HT1080 (cell line): ENCODE results near the gene PRR16. TPM values are rescaled to one million over a fixed set of nuclear protein-coding genes. Genes with fewer than 3 reads are reported as not detected.
"Not testable (repeated sequence)": the region's sequence is repeated elsewhere in the genome, so short reads cannot be mapped to it uniquely, and the experiment has no call there.

Experiments used
- DNase-seq: peaks from one replicate; pipeline ENCODE4 v3.0.0-alpha.2; 2015; ENCODE audit warnings: low read depth
- polyA plus RNA-seq, 2 experiments: library from polyadenylated mRNA; depleted of rRNA; stranded (reverse); fragments of >200 nt; gene quantifications; 2 replicates each; pipeline ENCODE4 v1.2.3, GENCODE V29; 2015
- total RNA-seq: library from RNA; depleted of rRNA; stranded (reverse); fragments of >200 nt; shearing (Covaris generic); gene quantifications from 2 replicates; pipeline ENCODE4 v1.2.3, GENCODE V29; 2014; rRNA removed

The PRR16 gene
- total RNA-seq: 0.77 and 2.1 TPM in 2 replicates
- 3.1 and 4.6 TPM in 2 replicates for polyA plus RNA-seq (2015; cell fraction: cytosol; rRNA removed)
- polyA plus RNA-seq (2015; cell fraction: nucleus; rRNA removed): 0.37 and 1.6 TPM in 2 replicates

- DNase-seq: peak; percentile 63
Observed at GRCh38 chr5:120463991-120464626, at the start of gene PRR16. PRR16 (plus strand) TSS chr5:120464300.

DNA sequence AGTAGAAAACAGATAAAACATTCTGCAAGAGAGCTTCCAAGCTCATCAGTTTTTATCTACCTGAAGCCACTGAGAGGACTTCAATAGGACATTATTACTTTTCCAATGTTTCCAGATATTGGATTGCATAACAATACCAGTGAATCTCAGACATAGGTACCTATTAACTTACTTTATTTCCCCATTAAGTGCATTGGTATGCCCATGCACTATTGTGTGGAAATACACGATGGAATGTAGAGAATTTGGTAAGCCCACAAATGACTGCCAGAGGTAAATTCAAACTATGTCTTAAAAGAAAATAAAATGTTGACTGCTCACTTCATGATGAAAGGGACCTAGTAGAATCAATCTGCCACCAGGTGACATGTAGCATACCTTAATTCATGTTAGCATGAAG lies 48.1 kb upstream of the PRR16 start:
- DNase-seq: no peak

DNA sequence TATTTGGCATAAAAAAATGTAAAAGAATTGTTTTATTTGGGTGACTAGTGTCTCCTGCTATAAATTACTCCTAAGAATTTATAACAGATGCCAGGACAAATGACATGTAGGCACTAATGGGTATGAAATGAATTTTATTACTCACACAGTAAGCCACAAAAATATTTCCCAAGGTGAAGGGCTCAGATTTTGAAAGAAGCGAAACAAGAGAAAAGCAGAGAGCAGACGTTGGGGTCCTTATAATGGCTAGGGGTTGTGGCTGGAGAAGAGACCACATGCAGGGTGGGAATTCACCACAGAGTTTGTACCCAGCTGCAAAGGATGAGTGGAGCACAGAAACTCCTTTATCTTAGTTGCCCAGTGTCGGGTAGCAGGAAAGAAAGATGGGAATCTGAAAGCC lies 45.0 kb upstream of the PRR16 start:
- DNase-seq: no peak

- not testable (repeated sequence) for DNase-seq
Observed at GRCh38 chr5:120426633-120427275, 37.3 kb upstream of the PRR16 start.

DNA sequence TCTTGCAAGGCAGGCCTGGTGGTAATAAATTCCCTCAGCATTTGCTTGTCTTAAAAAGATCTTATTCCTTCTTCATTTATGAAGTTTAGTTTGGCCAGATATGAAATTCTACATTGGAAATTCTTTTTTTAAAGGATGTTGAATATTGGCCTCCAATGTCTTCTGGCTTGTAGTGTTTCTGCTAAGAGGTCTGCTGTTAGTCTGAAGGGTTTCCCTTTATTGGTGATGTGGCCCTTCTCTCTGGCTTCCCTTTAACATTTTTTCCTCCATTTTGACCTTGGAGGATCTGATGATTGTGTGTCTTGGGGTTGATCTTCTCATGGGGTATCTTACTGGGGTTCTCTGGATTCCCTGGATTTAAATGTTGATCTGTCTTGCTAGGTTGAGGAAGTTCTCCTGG lies 33.5 kb upstream of the PRR16 start:
- DNase-seq: no peak

DNA sequence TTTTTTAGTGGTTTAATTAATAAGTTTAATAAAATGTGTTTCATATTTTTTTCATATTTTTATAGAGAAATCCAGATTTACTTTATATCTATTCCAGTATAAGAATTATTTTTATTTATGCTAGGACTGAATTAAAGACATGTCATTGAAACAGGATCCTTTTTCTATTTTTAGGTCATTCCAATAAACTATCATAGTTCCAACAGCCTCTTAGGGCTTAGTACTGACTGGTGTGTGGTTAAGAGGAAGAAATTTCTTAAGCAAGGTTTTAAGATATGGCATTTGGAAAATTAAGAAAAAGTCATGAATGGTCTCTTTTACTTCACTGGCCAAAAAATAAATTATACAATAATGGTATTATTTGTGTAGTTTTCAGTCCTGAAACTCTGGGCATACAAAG lies 31.2 kb upstream of the PRR16 start:
- DNase-seq: no peak

DNA sequence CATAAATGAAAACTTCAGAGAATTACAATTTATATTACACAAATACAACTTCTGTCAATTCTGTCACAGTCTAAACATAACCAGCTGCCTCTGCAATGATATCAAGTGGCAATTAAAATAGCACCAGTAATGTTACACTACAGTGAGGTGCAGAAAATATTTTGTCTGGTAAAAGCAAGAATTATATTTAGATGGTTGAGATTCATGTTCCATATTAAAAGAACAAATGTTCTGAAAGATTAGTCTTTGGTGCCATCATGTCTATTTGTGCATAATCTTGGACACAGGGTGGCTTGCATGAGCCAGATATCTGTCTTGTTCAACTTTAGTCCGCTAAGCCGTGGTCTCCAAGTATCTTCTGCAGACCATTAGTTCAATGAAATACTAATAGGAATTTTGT lies 29.0 kb upstream of the PRR16 start:
- DNase-seq: no peak

DNA sequence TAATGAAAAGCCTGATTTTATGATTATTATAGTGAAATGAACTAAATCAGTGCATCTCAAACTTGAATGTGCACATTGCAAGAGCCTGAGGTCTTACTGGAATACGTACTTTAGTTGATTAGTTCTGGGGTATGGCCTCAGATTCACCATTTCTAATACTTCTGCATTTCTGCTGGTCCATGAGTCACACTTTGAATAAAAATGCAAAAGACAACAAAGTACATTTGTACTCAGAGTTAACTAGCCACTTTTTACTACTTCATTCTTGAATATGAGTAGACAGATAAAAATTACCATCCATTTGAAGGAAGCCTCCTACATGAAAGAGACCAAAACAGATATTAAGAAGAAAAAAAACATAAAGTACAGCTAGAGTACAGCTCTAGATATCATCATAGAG lies 27.1 kb upstream of the PRR16 start:
- no peak for DNase-seq

DNA sequence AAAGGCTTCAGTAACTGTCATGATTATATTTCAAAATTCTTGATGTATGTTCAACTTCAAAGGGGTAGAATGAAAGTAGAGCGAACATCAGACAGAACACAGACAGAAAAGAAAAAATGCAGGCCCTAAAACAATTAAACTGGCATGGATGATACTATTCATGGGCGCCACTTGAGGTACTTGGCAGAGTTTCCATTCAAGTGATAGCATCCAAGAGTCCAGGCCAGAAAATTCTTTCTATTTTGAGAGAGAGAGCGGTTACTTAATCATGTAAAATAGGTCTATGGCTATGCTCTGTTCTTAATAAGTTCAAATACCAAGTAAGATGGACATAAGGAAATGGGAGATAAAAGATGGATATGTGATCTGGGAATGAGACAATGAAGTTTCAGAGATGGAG lies 21.4 kb upstream of the PRR16 start:
- DNase-seq: no peak

DNA sequence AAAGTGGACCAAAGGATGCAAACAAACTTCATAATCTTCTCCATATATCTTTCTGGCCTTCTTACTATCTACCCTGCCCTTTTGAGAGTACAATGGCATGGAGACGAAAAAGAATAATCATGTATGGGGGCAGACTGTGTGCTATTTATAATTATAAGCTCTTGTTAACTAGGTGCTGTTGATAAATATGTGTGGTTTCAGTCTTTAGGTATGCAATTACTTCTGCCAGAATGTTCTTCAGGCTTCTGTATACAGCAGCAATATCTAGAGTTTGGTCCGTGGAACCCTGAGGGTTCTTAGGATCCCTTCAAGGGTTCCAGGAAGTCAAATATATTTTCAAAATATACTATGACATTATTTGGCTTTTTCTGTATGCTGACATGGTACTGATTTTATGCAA lies 20.5 kb upstream of the PRR16 start:
- DNase-seq: no peak

DNA sequence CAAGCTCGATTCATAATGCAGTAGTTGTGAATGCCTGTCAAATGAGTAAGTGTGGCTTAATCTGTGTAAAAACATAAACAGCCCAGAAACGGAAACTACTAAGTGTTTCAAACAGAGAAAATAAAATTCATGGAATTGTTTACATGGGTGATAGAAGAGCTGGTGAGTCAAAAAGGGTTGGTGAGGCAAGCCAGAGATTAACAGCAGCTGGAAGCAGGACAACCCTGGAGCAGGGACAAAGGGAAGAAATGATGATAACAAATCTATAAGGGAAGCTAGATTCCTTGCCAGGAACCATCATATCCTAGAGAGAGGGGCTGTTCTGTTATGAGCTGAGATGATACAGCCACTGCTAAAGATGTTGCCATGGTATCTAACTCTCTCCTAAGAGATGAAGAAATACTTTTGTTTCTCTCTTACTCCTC lies 18.0 kb upstream of the PRR16 start:
- peak; percentile 85 for DNase-seq

DNA sequence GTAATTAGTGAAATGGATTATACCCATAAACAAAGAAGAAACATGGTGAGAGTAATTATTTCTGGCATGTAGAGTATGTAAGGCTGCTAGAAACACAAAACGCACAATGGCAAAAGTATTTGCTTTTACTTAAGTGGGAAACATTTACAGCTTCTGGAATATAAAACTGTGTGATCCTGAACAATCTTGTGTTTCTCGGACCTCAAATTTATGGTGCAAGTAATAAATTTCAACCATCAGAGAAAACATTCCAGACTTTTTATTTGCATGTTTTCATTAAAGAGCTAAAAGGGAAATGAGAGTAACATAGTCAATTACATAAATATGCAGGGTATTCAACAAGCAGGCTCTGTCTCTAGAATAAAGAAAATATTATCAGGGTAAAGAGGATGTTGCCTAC lies 17.2 kb upstream of the PRR16 start:
- DNase-seq: no peak

GRCh38 chr5:120447706-120448239 lies 16.3 kb upstream of the PRR16 start:
- DNase-seq: peak; percentile 55

- peak; percentile 53 for DNase-seq
Observed at GRCh38 chr5:120449501-120449900, 14.6 kb upstream of the PRR16 start.

DNA sequence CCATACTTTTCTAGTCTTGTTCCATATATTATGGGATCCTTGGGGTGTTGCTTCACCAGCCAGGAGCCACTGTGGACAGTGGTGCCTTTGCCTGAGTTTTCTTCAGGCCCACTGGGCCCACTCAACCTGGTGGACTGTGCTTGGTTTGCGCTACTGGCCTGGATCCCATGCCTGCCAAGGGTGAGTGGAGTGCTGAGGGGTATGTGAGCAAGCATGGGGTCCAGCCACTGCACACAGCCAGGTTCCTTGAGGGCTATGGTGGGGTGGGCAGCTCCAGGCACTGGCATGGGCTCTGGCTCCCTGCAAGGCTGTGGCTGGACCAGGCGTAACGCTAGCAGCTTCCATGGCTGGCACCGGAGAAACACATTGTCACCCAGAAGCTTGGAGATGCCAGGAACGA lies 13.2 kb upstream of the PRR16 start:
- DNase-seq: no peak

DNA sequence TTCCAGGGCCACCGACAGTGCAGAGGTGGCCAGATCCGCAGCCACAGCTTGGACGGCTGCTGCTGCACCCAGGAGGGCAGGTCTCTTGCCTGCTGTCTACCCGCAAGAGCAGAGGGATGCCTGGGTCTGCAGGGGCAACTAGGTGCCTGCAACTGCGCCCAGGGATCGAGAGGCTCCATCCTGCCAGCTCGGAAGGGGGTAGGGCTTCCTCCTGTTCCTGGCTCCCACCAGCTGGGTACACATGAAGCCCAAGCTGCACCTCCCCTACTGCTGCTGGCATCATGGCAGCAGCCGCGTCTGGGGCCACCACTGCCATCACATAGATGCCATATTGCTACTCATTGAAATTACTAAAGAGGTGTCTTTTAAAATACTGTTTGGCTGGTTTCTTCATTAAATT lies 12.7 kb upstream of the PRR16 start:
- DNase-seq: no peak

DNA sequence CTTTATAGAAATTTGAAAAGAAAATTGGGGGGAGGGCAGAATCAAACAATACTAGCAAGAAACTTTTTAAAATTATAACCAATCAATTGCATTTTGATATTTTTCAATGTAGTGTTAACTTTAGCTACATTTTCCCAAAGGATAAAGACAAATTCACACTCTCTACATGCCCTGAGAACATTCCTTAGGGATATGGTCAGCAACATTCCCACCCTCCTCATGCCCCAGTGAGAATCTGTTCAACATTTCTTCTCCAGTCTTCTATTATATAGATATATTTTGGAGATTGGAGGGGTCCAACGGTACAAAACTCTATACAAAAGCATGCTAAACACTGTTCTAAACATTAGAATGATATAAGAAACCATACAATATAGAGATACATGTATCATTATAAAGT lies 11.6 kb upstream of the PRR16 start:
- DNase-seq: no peak

DNA sequence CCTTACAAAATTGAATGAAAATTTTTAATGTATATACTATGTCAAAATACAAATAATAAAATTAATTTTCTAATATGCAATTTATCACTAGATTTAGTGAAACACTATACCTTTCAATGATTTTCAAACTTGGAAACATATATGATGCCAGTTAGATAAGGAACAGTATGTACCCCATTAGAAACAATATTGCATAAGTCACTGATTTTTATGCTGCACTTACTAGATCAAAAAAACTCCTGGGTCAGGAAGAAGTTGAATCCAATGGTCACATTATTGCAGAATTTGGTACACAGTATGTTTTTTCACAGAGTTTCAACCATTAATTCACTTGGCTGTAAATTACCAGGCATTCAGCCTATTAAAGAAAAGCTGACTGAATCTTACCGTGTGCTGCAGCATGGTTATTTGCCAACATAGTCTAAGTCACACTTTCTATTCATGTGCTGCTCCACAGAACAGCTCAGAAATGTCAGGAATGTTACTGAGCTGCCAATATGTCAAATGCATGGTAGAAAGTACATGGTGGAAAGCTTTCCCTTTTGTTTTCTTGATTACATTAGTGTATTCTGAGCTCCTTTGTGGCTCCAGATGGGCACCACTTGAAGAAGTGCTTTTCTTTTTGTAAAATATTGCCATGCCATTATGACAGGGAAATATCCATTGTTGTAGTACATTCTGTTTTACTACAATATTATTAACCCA lies 9.9 kb upstream of the PRR16 start:
- peak; percentile 41 for DNase-seq

DNA sequence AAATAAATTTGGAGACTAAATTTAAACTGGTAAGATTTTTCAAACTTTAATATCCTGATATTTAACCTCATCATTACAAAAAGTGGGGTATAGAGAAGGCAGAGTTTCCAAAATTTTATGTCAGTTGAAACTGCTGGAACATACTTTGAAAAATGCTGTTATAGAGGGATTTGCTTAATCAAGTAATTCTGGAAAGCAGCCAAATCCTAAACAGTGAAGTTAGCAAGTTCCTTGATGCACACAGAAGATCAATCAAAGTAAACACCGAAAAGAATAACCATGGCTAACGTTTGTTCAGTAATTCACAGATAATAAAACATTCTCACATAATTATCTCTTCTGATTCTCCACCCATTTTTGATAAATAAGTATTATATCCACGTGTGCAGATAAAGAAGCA lies 8.1 kb upstream of the PRR16 start:
- DNase-seq: no peak

DNA sequence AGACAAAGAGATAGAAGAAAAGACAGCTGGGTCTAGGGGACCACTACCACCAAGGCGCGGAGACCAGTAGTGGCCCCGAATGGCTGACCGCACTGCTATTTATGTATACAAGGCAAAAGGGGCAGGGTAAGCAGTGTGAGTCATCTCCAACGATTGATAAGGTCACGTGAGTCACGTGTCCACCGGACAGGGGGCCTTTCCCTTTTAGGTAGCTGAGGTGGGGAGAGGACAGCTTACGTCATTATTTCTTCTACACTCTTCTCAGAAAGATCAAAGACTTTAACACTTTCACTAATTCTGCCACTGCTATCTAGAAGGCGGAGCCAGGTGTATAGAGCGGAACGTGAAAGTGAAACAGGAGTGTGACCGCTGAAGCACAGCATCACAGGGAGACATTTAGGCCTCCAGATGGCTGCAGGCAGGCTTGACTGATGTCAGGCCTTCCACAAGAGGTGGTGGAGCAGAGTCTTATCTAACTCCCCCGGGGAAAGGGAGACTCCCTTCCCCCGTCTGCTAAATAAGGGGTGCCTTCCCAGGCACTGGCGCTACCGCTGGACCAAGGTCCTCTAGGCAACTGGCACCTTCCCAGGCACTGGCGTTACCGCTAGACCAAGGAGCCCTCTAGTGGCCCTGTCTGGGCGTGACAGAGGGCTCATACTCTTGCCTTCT lies 6.1 kb upstream of the PRR16 start:
- peak; percentile 76 for DNase-seq

DNA sequence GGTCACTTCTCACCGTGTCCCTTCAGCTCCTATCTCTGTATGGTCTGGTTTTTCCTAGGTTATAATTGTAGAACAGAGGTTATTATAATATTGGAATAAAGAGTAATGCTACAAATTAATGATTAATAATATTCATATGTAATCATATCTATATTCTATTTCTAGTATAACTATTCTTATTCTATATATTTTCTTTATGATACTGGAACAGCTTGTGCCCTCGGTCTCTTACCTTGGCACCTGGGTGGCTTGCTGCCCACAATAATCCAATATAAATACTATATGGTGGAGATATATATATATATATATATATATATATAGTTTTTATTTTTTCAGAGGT lies 5.6 kb upstream of the PRR16 start:
- not testable (repeated sequence) for DNase-seq

- DNase-seq: no peak
Observed at GRCh38 chr5:120461251-120461650, 2.8 kb upstream of the PRR16 start.
